ENCODE data around the gene COL15A1.

- no peak for TF ChIP-seq CTCF (IDR thresholded peaks at IDR 0.05)
- no peak for TF ChIP-seq POLR2A (IDR thresholded peaks at IDR 0.05)
Measured at GRCh38 chr9:99026271-99026955, 82.7 kb downstream of the COL15A1 start.

All from transverse colon (tissue), 3 donors.